GM19035 (cell line): ENCODE measurements around the gene RPL15.
"Not testable (repeated sequence)": the region's sequence is repeated elsewhere in the genome, so short reads cannot be mapped to it uniquely, and the experiment has no call there.

Experiments
- ATAC-seq: cut with Tn5 transposase; IDR thresholded peaks from one replicate; pipeline ENCODE4 v1.9.1; 2021; ENCODE audit not compliant: unreplicated experiment

RPL15 gene

DNA sequence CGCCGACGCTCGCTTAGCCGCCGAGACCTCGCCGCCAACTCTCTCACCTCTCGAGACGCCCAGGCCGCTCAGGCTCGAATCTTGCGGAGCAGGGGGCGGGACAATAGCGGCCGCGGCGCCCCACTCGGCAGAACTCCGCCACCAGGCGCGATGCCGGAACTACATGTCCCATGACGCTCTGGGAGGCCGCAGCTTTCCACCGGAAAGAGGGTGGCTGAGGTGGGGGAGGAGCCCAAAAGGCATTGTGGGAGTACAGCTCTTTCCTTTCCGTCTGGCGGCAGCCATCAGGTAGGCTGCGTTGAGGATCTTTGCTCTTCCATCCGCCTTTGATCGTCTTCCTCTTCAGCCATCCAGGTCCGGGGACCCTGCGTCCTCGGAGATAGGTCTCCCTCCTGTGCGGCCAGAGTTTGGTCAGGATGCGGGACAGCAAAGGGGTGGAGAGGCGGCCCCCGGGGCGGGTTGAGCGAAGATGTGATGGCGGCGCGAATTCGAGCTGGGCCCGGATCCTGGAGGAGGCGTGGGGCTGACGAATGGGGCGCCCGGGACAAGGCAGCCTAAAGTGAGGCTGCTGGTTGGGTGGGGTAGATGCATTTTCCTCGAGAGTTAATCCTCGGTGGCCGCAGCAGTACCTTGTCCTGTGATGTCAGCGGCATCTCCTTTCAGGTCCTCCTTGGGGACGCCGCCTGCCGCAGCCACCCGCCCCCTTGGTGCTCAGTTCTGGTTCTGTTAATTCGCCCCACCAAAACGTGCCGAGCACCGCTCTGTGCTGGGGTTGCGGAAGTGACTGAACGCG, at the start of gene RPL15, which contains the start of gene NKIRAS1:
TSS of gene RPL15 (plus strand) at position 247 of the 793 bp plus-strand sequence. CDS start 728 bp downstream, outside the sequence.
TSS of gene NKIRAS1 (minus strand) at position 105 of the 793 bp plus-strand sequence. CDS start 6,086 bp downstream, outside the sequence.
- ATAC-seq = peak; percentile 94

DNA sequence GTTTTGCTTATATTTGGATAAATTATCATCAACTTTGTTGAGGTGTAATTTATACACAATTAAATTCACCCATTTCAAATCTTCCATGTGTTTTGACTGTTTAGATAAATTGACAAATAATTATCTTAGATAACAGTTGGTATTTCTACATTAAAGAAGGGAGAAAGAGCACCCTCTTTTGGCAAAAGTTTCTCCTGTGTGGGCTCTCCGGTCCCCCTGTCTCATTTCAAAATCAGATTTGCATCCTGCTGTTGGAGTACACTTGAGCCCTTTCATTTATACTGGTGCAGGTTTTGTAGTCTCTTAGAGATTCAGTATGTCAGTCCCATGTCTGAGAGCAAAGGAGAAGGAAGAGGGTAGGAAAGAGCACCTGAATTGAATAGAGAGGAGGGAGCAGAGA, 49.5 kb upstream of the RPL15 start:
- ATAC-seq = no peak

DNA sequence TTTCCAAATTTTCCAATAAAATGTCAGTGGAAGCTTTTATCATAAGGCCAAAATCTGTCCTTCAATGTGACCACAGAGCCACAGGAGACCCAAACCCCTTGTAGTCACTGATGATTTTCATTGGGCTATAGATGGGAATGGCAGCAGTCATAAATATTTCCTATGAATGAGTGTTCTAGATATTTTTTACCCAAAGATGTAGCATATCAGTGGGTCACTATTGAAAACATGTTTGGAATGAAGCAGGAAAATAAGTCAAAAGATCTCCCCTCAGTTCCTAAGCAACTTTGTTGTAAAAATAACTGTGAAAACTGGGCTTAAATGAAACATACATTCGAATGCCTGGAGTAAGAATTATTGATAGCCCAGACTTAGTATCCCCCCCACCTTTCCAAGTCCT, 49.1 kb upstream of the RPL15 start:
- ATAC-seq = no peak

DNA sequence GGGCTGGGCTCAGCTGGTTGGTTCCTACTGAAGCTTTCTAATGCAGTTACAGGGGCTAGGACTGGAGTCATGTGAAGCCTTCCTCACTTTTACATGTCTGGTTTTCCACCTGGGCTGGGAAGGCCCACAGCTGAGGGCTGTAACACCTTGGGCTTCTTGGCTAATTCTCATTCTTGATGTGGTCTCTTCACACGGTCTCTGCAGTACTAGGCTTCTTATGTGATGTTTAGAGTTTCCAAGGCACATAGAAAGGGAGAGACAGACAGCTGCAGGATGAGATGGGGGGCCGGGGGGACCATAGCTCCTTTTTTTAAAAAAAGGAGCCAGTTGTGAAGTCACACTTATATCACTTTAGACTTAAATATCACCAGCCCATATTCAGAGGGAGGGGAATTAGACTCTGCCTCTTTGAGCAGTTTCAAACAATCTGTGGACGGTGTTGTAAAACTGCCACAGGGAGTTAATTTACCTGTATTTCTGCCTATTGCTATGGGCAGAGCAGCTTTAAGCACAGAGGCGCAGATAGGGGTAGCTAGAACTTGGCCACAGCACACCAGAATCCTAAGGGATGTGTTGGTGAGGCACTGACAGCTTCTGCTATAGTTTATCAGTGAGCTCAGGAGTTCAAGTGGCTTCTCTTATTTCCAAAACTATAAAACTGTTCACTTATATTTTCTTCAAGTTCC, 46.8 kb upstream of the RPL15 start:
- no peak for ATAC-seq

DNA sequence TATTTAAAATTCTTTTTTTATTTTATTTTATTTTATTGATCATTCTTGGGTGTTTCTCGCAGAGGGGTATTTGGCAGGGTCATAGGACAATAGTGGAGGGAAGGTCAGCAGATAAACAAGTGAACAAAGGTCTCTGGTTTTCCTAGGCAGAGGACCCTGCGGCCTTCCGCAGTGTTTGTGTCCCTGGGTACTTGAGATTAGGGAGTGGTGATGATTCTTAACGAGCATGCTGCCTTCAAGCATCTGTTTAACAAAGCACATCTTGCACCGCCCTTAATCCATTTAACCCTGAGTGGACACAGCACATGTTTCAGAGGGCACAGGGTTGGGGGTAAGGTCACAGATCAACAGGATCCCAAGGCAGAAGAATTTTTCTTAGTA, 46.3 kb upstream of the RPL15 start:
- not testable (repeated sequence) for ATAC-seq

DNA sequence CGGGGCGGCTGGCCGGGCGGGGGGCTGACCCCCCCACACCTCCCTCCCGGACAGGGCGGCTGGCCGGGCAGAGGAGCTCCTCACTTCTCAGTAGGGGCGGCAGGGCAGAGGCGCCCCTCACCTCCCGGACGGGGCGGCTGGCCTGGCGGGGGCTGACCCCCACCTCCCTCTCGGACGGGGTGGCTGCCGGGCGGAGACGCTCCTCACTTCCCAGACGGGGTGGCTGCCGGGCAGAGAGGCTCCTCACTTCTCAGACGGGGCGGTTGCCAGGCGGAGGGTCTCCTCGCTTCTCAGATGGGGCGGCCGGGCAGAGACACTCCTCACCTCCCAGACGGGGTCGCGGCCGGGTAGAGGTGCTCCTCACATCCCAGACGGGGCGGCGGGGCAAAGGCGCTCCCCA, 45.6 kb upstream of the RPL15 start:
- not testable (repeated sequence) for ATAC-seq

DNA sequence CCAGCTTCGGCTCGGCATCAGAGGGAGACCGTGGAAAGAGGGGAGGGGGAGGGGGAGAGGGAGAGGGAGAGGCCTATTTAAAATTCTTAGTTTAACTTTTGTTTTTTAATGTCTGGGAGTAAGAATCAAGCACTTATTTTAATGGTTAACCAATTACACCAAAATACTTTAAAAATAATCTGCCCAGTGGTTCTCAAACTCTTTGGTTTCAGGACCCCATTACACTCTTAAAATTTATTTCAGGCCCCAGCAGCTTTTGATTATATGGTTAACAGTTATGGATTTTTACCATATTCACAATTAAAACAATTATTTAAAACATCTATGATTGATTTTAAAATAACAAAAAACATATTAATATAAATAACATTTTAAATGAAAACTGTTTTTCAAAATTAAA, 44.6 kb upstream of the RPL15 start:
- ATAC-seq = no peak

DNA sequence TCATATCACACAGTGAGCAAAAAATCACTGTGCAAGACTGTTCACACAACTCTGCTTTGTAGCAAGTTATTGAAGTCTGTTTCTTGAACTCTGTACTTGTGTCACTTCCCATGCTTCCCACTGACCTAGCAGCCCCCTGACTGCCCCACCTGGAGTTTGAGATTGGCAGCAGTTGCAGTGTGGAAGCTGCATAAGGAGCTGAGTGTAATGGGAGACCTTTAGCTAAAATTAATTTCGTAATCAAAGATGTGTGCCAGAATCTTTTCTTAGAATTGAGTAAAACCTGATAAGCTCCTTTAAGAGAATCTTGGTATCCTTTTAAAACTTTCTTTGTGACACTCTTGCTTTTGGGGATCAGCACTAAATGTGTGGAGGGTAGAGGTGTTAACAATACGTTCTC, 43.0 kb upstream of the RPL15 start:
- no peak for ATAC-seq

DNA sequence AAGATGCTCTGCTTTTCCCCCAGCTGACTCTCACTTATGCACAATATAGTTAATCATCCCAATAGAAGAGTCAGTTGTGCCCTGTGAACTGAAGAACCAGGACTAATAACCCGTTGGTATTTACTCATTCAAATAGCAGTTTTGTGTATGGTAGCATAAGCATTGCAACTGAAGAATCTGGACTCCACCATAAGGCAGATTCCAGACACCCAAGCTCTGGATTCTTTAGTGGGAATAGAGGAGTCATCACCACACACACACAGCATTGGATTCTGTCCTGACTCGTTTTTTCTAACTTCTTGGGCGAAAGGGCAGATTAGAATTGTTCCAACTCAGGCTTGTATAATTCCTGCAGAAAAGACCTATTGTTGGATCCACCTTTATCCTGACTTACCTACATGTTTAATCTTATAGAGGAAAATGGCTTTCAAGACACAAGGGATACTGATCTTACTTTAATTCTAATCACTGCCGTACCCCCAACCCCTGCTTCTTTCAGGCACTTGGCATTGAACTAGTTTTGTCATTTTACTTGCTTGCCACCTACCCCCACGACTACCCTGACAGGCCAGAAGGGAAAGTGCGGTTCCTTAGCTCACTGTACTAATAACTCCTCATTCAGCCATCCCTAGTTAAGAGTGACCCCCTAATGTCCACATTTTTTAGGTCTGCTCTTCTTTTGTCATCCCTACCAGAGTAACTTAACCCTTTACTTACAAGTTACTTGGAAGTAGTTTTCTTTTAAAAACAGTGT, 42.4 kb upstream of the RPL15 start:
- no peak for ATAC-seq

DNA sequence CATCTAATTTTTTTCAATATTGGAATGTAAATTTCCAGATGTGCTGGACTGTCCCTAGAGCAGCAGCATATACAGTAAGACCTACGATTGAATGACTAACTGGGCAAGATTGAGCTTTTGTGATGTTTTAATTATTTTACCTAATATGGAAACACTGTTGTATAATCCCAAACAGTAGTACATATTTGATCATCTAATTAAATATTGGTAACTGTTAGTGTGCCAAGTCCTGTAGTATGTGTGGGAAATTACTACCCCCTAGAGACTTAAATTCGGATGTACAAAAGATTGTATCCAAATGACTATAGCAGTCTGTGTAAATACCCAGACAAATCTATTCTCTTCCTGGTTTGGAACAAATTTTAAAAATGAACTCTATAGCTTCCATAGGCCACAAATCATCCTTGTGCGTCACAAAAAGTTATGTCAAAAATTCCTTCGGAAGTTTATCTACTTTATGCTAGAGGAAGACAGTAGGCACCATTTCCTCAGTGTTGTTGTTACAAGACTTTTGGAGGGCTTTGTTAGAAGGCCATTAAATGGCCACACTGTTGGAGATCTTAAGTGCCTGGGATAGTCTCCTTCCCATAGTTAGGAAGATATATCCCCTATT, 41.7 kb upstream of the RPL15 start:
- ATAC-seq = no peak

DNA sequence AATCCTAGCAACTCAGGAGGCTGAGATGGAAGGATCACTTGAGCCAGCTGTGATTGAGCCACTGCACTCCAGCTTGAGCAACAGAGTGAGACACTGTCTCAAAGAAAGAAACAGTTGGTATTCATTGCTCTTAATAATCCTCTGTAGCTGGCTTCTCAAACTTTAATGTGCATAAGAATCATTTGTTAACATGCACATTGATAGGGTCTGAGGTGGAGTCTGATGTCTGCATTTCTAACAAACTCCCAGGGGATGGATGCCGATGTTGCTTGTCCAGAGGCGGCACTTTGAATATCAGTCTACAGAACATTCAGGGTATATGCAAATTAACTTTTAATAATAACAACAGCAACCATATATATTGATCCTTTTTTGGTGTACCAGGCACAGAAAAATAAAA, 40.0 kb upstream of the RPL15 start:
- ATAC-seq = no peak

DNA sequence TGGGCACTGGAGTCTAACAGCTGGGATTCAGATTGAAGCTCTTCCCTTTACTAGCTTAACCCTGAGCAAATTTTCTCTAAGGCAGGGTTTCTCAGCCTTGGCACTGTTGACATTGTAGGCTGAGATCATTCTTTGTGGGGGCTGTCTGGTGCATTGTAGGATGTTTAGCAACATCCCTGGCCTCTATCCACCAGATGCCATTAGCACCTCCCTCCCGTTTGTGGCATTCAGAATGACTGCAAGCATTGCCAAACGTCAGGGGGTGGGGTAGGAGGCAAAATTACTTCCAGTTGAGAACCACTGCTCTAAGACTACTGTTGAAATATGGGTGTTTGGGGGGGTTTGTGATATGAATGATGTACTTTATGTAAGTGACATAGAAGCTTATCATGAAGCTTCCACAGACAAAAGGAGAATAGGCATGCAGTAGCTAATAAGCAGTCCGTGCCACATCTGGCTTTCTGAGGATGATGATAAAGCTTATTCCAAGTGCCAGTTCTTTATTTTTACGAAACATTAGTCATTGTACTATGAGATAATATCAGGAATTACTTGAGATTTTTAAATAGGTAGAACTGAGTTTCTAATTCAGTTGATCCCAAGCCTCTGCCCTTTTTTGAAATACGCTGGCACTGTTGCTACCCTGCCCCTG, 39.5 kb upstream of the RPL15 start:
- no peak for ATAC-seq

DNA sequence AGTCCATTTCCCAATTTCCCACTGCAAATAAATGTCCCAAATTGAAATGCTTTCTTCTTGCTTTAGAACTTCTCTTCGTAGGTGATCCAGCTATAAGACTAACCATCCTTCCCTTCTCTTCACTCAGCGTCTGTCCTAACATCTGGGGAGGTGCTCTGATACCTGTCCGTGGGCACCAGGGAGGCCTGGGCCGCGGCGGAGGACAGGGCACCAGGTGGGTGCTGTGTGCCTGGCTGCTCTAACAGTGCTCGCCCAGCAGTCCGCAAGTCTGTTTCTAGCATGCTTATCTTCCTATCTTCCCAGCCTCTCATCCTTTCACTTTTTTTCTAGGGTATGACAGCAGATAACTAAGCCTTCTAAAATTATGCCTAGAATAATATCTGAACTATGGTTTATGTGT, 37.4 kb upstream of the RPL15 start:
- no peak for ATAC-seq

DNA sequence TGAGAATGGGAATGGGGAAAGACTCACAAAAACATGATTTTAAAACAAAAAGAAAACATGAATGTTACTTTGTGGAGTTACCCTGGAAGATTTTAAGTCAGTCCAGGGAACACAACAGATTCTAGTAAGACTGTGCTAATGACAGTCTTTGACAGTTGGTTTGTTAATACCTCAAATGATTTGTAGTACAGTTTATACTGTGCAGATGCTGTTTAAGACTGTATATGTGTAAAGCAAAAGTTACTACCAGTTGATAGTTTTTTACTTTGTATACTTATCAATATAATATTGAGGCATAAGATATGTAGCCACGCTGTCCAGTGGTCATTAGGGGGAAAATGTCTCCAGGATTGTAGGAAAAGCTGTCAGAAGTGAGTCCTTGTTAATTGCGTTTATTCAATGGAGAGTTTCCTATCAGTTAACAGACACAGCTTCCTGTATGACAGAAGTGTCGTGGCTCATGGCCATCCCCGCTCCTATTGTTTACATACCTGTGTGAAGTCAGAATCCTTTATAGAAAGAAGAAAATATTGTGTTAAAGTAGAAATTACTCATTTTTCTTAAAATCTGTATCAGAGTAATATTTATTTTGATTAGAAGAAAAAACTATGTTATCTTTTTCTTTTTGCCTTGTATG, 36.1 kb upstream of the RPL15 start:
- ATAC-seq = no peak

DNA sequence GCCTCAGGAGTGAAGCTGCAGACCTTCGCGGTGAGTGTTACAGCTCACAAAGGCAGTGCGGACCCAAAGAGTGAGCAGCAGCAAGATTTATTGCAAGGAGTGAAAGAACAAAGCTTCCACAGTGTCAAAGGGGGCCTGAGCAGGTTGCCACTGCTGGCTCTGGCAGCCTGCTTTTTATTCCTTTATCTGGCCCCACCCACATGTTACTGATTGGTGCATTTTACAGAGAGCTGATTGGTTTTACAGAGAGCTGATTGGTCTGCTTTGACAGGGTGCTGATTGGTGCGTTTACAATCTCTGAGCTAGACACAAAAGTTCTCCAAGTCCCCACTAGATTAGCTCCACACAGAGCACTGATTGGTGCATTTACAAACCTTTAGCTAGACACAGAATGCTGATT, 34.9 kb upstream of the RPL15 start:
- ATAC-seq = not testable (repeated sequence)

DNA sequence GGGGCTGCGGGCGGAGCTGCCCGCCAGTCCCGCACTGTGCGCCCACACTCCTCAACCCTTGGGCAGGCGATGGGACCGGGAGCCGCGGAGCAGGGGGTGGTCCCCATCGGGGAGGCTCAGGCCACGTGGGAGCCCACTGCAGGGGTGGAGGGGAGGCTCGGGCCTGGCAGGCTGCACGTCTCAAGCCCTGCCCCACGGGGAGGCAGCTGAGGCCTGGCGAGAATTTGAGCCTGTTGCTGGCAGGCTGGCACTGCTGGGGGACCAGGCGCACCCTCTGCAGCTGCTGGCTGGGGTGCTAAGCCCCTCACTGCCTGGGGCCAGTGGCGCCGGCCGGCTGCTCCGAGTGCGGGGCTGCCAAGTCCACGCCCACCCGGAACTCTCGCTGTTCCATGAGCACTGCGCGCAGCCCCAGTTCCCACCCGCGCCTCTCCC, 34.4 kb upstream of the RPL15 start:
- no peak for ATAC-seq

DNA sequence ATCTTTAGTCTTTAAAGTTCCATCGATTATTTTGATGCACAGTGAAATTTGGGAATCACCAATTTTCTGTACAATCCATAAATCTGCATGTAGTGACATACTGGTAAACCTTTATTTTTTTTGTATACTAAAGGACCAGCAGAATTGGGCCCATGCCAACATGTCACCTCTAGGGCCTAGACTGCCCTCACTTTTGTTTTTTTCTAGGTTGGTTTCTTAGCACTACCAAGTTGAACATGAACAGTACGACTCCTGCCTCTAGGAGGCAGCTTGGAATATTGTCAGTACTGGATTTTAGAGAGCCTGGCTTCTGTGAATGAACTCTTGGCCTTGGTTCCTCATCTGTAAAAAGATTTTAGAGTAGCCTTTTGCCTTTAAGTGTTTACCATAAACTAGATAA, 32.5 kb upstream of the RPL15 start:
- no peak for ATAC-seq

DNA sequence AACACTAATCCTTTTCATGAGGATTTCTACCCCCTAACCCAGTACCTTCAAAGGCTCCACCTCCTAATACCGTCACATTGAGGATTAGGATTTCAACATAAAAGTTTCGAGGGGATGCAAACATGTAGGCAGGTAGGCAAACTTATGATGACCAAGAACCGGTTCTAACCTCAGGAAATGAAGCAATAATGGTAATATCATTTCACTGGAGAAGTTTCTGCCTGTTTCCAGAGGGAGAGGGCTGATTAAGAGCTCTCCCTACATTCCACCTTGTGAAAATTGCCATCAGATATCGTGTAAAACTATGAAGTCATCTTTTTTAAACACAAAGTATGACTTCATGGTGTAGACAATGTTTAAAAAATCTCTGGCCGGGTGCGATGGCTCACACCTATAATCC, 31.7 kb upstream of the RPL15 start:
- ATAC-seq = no peak

DNA sequence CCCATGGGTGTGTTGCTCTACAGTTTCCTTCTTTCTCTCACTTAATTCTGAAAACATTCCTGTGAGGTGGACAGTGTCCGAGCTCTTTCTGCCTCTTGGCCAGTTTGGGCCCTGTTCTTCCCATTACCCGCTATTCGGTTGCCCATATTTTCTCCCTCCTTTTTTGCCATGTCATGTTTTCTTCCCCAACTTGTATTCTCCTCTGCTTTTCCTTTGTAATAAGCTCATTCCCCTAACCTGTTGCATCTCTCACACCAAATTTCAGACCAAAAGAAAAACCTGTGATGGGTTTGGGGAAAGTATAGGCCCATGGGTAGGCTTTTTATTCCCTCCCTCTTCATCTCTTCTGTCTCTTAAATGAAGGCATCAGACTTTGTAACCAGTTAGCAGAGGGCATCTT, 30.6 kb upstream of the RPL15 start:
- no peak for ATAC-seq

DNA sequence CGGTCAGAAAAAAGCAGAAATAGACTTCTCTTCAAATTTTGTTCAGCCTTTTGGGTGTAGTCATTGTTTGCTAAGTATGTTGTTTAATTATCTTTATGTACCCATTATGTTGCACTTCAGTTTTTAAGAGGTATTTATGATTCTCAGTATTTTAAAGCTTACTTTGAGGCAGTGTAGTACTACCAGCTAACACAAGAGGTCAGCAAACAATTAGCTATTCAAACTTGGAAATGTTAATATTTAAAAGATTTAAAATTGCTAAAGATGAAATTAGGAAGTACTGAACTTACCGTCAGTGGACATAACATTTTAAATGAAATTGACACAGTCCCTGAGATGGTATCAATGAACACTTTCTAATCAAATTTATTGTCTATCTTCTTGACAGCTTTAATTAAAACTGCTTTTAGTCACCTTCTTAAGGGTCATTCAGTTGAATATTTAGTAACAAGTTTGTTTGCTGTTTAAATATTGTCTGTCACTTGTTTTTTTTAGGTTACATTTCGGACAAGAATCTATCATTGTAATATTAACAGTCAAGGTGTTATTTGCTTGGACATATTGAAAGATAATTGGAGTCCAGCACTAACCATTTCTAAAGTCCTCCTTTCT, 28.2 kb upstream of the RPL15 start:
- peak; percentile 53 for ATAC-seq
